ENCODE measurements around the gene SMYD1. TPM values are rescaled to one million over a fixed set of nuclear protein-coding genes. Genes with fewer than 3 reads are reported as not detected.

Gene SMYD1
- total RNA-seq = not detected

DNA sequence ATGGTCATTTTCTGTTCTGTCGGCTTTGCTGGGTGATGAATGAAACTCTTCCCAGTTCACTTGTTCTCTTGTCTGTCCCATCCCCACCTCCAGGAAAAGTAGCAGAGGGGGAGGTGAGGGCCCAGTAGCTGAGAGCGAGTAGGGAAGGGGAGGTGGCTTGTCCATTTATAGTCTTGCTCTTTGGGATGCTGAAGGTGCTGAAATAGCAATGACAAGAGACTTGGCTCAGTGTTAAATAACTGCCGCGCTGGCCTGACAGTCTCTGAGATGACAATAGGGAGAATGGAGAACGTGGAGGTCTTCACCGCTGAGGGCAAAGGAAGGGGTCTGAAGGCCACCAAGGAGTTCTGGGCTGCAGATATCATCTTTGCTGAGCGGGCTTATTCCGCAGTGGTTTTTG, at the start of gene SMYD1:
Gene SMYD1 (plus strand): TSS at position 228 of the 400 bp plus-strand sequence. CDS start 40 bp downstream, at position 268.

GRCh38 chr2:88055371-88056128, 12.1 kb upstream of the SMYD1 start, which contains the start of gene KRCC1:
KRCC1 (minus strand) TSS chr2:88055783; CDS start chr2:88028563, 27,220 bp downstream.

GRCh38 chr2:88127888-88128653, 60.4 kb downstream of the SMYD1 start, which contains the start of gene FABP1:
FABP1 (minus strand) TSS chr2:88128062; CDS start chr2:88128017, 45 bp downstream.

Small RNAs within 50 kb of the gene (microRNA-seq; reads per million reads assigned to microRNA genes)
- not detected for gene MIR4780 (ENCODE audit: borderline microRNAs expressed, borderline replicate concordance)

Other genes starting within 250 kb of the SMYD1 start
- 1 to 10 TPM; 1.7 to 2.7 TPM for gene RGPD2, start 242.0 kb upstream of the SMYD1 start, total RNA-seq
- gene RNU2-63P, start 51.3 kb upstream of the SMYD1 start, total RNA-seq = 10 to 100 TPM; 13.3 to 13.6 TPM
- 10 to 100 TPM; 25.0 to 25.3 TPM for gene KRCC1, start 12.0 kb upstream of the SMYD1 start, total RNA-seq
- gene FABP1, start 60.2 kb downstream of the SMYD1 start, total RNA-seq = not detected
- gene THNSL2, start 102.5 kb downstream of the SMYD1 start, total RNA-seq = under 1 TPM in 1 of 2 experiments, not detected in 1; 0.13 TPM